H1 (cell line): ENCODE measurements around the gene GDI2. TPM values are rescaled to one million over a fixed set of nuclear protein-coding genes. Genes with fewer than 3 reads are reported as not detected.

ENCODE experiments used
- CTCF ChIA-PET: fragments of 300-600 bp; sonication (Branson Sonifier 250); formaldehyde crosslinking; loops from one replicate; lab custom pipeline; 2021; ENCODE audit not compliant: partially characterized antibody; lab: Charles Lee
- POLR2A ChIA-PET: fragments of 300-600 bp; sonication (Branson Sonifier 250); formaldehyde crosslinking; loops from one replicate; lab custom pipeline; 2021; ENCODE audit warnings: inconsistent platforms; ENCODE audit not compliant: partially characterized antibody; lab: Charles Lee
- DNase-seq, 2 experiments: peaks; one replicate each; pipeline versions ENCODE4 v3.0.0 to v3.0.0-alpha.2; 2010 to 2022; ENCODE audit warnings: low spot score in 2 of 2, low read depth in 1 of 2, mixed read lengths in 1 of 2
- FAIRE-seq: peaks from 2 replicates; lab custom pipeline; 2011; peaks lifted over from hg19 to GRCh38; lab: Jason Lieb, UNC
- H2AFZ ChIP-seq: 2 replicates; pipeline ENCODE4 v1.8.1; 2012; ENCODE audit warnings: low read length, inconsistent platforms
- H2AK5ac ChIP-seq: 2 replicates; pipeline ENCODE4 v1.6.1; 2013; ENCODE audit warnings: low read depth, low read length
- H2BK120ac ChIP-seq: replicated peaks from 2 replicates; pipeline ENCODE3; 2013; ENCODE audit warnings: low read depth, low read length, inconsistent platforms
- H2BK12ac ChIP-seq: 2 replicates; pipeline ENCODE4 v1.6.1; 2013; ENCODE audit warnings: low read depth, low read length
- H2BK15ac ChIP-seq: 2 replicates; pipeline ENCODE4 v1.6.1; 2013; ENCODE audit warnings: low read length
- H2BK20ac ChIP-seq: 2 replicates; pipeline ENCODE4 v1.6.1; 2013; ENCODE audit warnings: low read length
- H2BK5ac ChIP-seq: 2 replicates; pipeline ENCODE4 v1.6.1; 2013; ENCODE audit warnings: low read depth, low read length
- H3K14ac ChIP-seq: 2 replicates; pipeline ENCODE4 v1.6.1; 2013; ENCODE audit warnings: inconsistent platforms; ENCODE audit not compliant: insufficient read length
- H3K18ac ChIP-seq: 2 replicates; pipeline ENCODE4 v1.6.1; 2013; ENCODE audit warnings: low read length; ENCODE audit errors: extremely low read depth
- H3K23ac ChIP-seq: 2 replicates; pipeline ENCODE4 v1.6.1; 2013; ENCODE audit warnings: inconsistent platforms; ENCODE audit not compliant: insufficient read length
- H3K23me2 ChIP-seq: 2 replicates; pipeline ENCODE4 v1.6.1; 2013; ENCODE audit warnings: low read depth, low read length
- H3K27ac ChIP-seq: 2 replicates; pipeline ENCODE4 v1.6.1; 2011; ENCODE audit warnings: low read depth, low read length, inconsistent platforms
- H3K27me3 ChIP-seq, 4 experiments: replicated peaks in 1 of 4; 1 replicate in 1 of 4; 2 replicates in 3 of 4; pipeline versions ENCODE4 v1.6.1 to v1.8.1; 2011 to 2013; ENCODE audit warnings: low read length in 3 of 4, mild to moderate bottlenecking in 3 of 4, inconsistent platforms in 2 of 4, mixed read lengths in 2 of 4, moderate library complexity in 1 of 4; ENCODE audit not compliant: control insufficient read depth in 3 of 4, insufficient read depth in 3 of 4; ENCODE audit errors: extremely low read depth in 1 of 4
- H3K36me3 ChIP-seq, 4 experiments: 2 replicates each; pipeline versions ENCODE4 v1.6.1 to v1.8.1; 2011 to 2013; ENCODE audit warnings: mild to moderate bottlenecking in 4 of 4, low read length in 3 of 4, moderate library complexity in 2 of 4, control low read depth in 1 of 4, inconsistent platforms in 1 of 4; ENCODE audit not compliant: insufficient read depth in 4 of 4, control insufficient read depth in 2 of 4
- H3K4ac ChIP-seq: replicated peaks from 2 replicates; pipeline ENCODE3; 2013; ENCODE audit warnings: low read length, low read depth, mixed read lengths, inconsistent platforms; ENCODE audit not compliant: insufficient read length
- H3K4me1 ChIP-seq, 4 experiments: replicated peaks in 1 of 4; 1 replicate in 1 of 4; 2 replicates in 3 of 4; pipeline versions ENCODE4 v1.6.1 to v1.8.1; 2011 to 2013; ENCODE audit warnings: low read length in 3 of 4, inconsistent platforms in 2 of 4, mixed read lengths in 1 of 4; ENCODE audit not compliant: insufficient read depth in 4 of 4, control insufficient read depth in 3 of 4
- H3K4me2 ChIP-seq, 2 experiments: 2 replicates each; pipeline versions ENCODE4 v1.6.1 to v1.8.1; 2011 to 2013; ENCODE audit warnings: low read depth in 2 of 2, low read length in 2 of 2, control low read depth in 1 of 2, inconsistent platforms in 1 of 2, mild to moderate bottlenecking in 1 of 2; ENCODE audit not compliant: insufficient read depth in 1 of 2
- H3K4me3 ChIP-seq, 4 experiments: fragments of 200-600, 300-600 bp in 1 of 4; sonication (generic), shearing (Covaris generic), sonication (Bioruptor Twin) in 1 of 4; 2 replicates each; pipeline versions ENCODE4 v1.5.1 to v1.8.1; 2011 to 2016; ENCODE audit warnings: low read length in 4 of 4, low read depth in 3 of 4, control low read depth in 2 of 4, inconsistent platforms in 2 of 4, mild to moderate bottlenecking in 2 of 4, mixed read lengths in 1 of 4, moderate library complexity in 1 of 4; ENCODE audit not compliant: insufficient read depth in 2 of 4; ENCODE audit errors: extremely low read depth in 1 of 4
- H3K56ac ChIP-seq: replicated peaks from 2 replicates; pipeline ENCODE3; 2013; ENCODE audit warnings: low read depth, mild to moderate bottlenecking, mixed read lengths, low read length, inconsistent platforms; ENCODE audit not compliant: insufficient read length
- H3K79me1 ChIP-seq: 2 replicates; pipeline ENCODE4 v1.6.1; 2013; ENCODE audit warnings: low read depth, low read length, control low read depth
- H3K79me2 ChIP-seq, 2 experiments: 2 replicates each; pipeline versions ENCODE4 v1.6.1 to v1.8.1; 2012 to 2013; ENCODE audit warnings: low read length in 2 of 2, mild to moderate bottlenecking in 2 of 2, inconsistent platforms in 1 of 2; ENCODE audit not compliant: insufficient read depth in 2 of 2, control insufficient read depth in 1 of 2
- H3K9ac ChIP-seq, 4 experiments: replicated peaks in 1 of 4; 1 replicate in 1 of 4; 2 replicates in 3 of 4; pipeline versions ENCODE4 v1.6.1 to v1.8.1; 2011 to 2013; ENCODE audit warnings: low read depth in 3 of 4, low read length in 3 of 4, control low read depth in 2 of 4, mild to moderate bottlenecking in 2 of 4, moderate library complexity in 2 of 4, inconsistent platforms in 1 of 4; ENCODE audit errors: extremely low read depth in 1 of 4
- H3K9me3 ChIP-seq, 2 experiments: 2 replicates each; pipeline versions ENCODE4 v1.6.1 to v1.8.1; 2012 to 2013; ENCODE audit warnings: mild to moderate bottlenecking in 2 of 2, moderate library complexity in 2 of 2, control low read depth in 1 of 2, inconsistent platforms in 1 of 2, low read depth in 1 of 2, low read length in 1 of 2, mixed read lengths in 1 of 2; ENCODE audit not compliant: insufficient read depth in 2 of 2
- H4K20me1 ChIP-seq, 2 experiments: replicated peaks in 1 of 2; 2 replicates each; pipeline versions ENCODE3 to v1.8.1; 2011 to 2013; ENCODE audit warnings: inconsistent platforms in 2 of 2, low read length in 2 of 2, mild to moderate bottlenecking in 1 of 2; ENCODE audit not compliant: insufficient read depth in 2 of 2, control insufficient read depth in 1 of 2
- H4K5ac ChIP-seq: 2 replicates; pipeline ENCODE4 v1.6.1; 2013; ENCODE audit warnings: low read length, low read depth, mixed read lengths, inconsistent platforms; ENCODE audit not compliant: insufficient read length
- H4K8ac ChIP-seq: 2 replicates; pipeline ENCODE4 v1.8.0; 2013; ENCODE audit warnings: mild to moderate bottlenecking, moderate library complexity, low read length, inconsistent platforms; ENCODE audit not compliant: insufficient read depth; ENCODE audit errors: extremely low read depth
- H4K91ac ChIP-seq: replicated peaks from 2 replicates; pipeline ENCODE3; 2013; ENCODE audit warnings: low read length, mixed read lengths, inconsistent platforms; ENCODE audit not compliant: insufficient read length
- BACH1 ChIP-seq: IDR thresholded peaks from 2 replicates; pipeline ENCODE4 v1.6.1; 2012; ENCODE audit warnings: low read length, improper control_type of control experiment
- EGR1 ChIP-seq: IDR thresholded peaks from 2 replicates; pipeline ENCODE4 v1.6.1; 2011; ENCODE audit warnings: low read depth, low read length, borderline replicate concordance
- FOSL1 ChIP-seq: IDR thresholded peaks from 2 replicates; pipeline ENCODE4 v1.6.1; 2011; ENCODE audit warnings: mild to moderate bottlenecking, low read depth, low read length, moderate library complexity; ENCODE audit not compliant: insufficient read depth
- GABPA ChIP-seq: IDR thresholded peaks from 2 replicates; pipeline ENCODE4 v1.6.1; 2011; ENCODE audit warnings: mild to moderate bottlenecking, low read length, moderate library complexity, borderline replicate concordance; ENCODE audit not compliant: insufficient read depth
- HDAC2 ChIP-seq, 2 experiments: fragments of 300-600 bp in 1 of 2; sonication (generic) in 1 of 2; IDR thresholded peaks; 2 replicates each; pipeline ENCODE4 v1.6.1; 2011 to 2012; ENCODE audit warnings: low read depth in 2 of 2, low read length in 2 of 2, mild to moderate bottlenecking in 2 of 2, moderate library complexity in 2 of 2, borderline replicate concordance in 1 of 2, inconsistent platforms in 1 of 2
- JUN ChIP-seq: IDR thresholded peaks from 2 replicates; pipeline ENCODE4 v1.6.1; 2011; ENCODE audit warnings: low read depth, mild to moderate bottlenecking, improper control_type of control experiment, low read length
- MAX ChIP-seq: IDR thresholded peaks from 2 replicates; pipeline ENCODE4 v1.6.1; 2012; ENCODE audit warnings: inconsistent platforms
- PHF8 ChIP-seq: fragments of 200-600 bp; sonication (generic); conservative IDR thresholded peaks from 2 replicates; pipeline ENCODE4 v1.7.1; 2012; ENCODE audit warnings: low read depth, mild to moderate bottlenecking, inconsistent platforms, low read length, moderate library complexity
- POLR2A ChIP-seq, 2 experiments: IDR thresholded peaks; 1 replicate in 1 of 2; 2 replicates in 1 of 2; pipeline ENCODE4 v1.6.1; 2011; ENCODE audit warnings: low read depth in 2 of 2, low read length in 2 of 2, mild to moderate bottlenecking in 2 of 2; ENCODE audit errors: control extremely low read depth in 1 of 2
- RXRA ChIP-seq: IDR thresholded peaks from 2 replicates; pipeline ENCODE4 v1.6.1; 2011; ENCODE audit warnings: low read depth, mild to moderate bottlenecking, low read length, moderate library complexity; ENCODE audit not compliant: insufficient read depth
- SIX5 ChIP-seq: IDR thresholded peaks from 2 replicates; pipeline ENCODE4 v1.6.1; 2011; ENCODE audit warnings: mild to moderate bottlenecking, low read depth, low read length
- TAF7 ChIP-seq: optimal IDR thresholded peaks from 2 replicates; pipeline ENCODE3; 2011; ENCODE audit warnings: low read depth, mild to moderate bottlenecking, inconsistent platforms, low read length, moderate library complexity, borderline replicate concordance
- TEAD4 ChIP-seq: IDR thresholded peaks from 2 replicates; pipeline ENCODE4 v1.6.1; 2012; ENCODE audit warnings: low read depth, low read length, inconsistent platforms, mixed read lengths
- USF2 ChIP-seq: IDR thresholded peaks from 2 replicates; pipeline ENCODE4 v1.6.1; 2011; ENCODE audit warnings: low read length, improper control_type of control experiment
- WGBS, 2 experiments: shearing (Covaris generic) in 1 of 2; methylation state at CpG; one replicate each; pipeline versions ENCODE4 v1.1.6 to v1.1.7; 2013 to 2015; ENCODE audit warnings: low lambda C conversion rate in 2 of 2, mixed read lengths in 2 of 2, inconsistent platforms in 1 of 2, low coverage in 1 of 2, missing lambda C conversion rate in 1 of 2; ENCODE audit not compliant: insufficient replicate concordance in 2 of 2, insufficient coverage in 1 of 2, insufficient read length in 1 of 2; ENCODE audit errors: extremely low coverage in 1 of 2, missing lambda C conversion rate in 1 of 2; 5-methylcytosine and 5-hydroxymethylcytosine counted together
- polyA plus RNA-seq, 7 experiments: library from polyadenylated mRNA; depleted of rRNA in 3 of 7; stranded (reverse) in 5 of 7; unstranded in 2 of 7; fragments of >200 nt in 5 of 7; fragments of 200-250 nt in 2 of 7; gene quantifications; 1 replicate in 5 of 7; 2 replicates in 1 of 7; 4 replicates in 1 of 7; pipeline versions ENCODE4 v1.2.1 to v1.2.3, GENCODE V29; 2011 to 2013; ENCODE audit warnings: missing spikeins in 2 of 7, mixed read lengths in 2 of 7
- total RNA-seq: library from RNA; stranded (reverse); fragmentation: NEBNext Ultra II Directional; extraction: Animal tissue kit (Norgen Biotek cat#: 25700); gene quantifications from 2 replicates; pipeline ENCODE4 v1.2.1, GENCODE V29; 2021

The GDI2 gene
- total and polyA plus RNA-seq, 2 of the 8 experiments (the other 6 are each of a cell fraction or from before 2014, with no cell fraction given) = 168 to 385 TPM

GRCh38 chr10:5738427-5738826, 74.8 kb downstream of the GDI2 start:
- Histone ChIP-seq H4K20me1 (no peaks in the 10 kb centered on the region), H2AK5ac (no peak overlapping the region), H3K23ac (no peak overlapping the region), H3K18ac (no peak overlapping the region), H3K79me1 (no peaks in the 10 kb centered on the region), H3K56ac (no peak overlapping the region), H4K8ac (no peak overlapping the region), H3K14ac (no peak overlapping the region), H3K36me3 (peaks cover 4 to 35% (median 20%) of the 10 kb centered on the region in 4 experiments), H3K4me1 (no peaks in the 10 kb centered on the region; a peak in 1 of 7 replicates), H4K91ac (no peak overlapping the region), H2BK15ac (no peak overlapping the region), H3K23me2 (no peaks in the 10 kb centered on the region), H2BK5ac (no peak overlapping the region), H3K27me3 (no peaks in the 10 kb centered on the region), H3K4me2 (no peak overlapping the region), H2BK12ac (no peak overlapping the region), H3K79me2 (no peaks in the 10 kb centered on the region), H4K5ac (no peak overlapping the region), H3K9ac (no peak overlapping the region), H2AFZ (no peak overlapping the region), H2BK20ac (no peak overlapping the region), H2BK120ac (no peak overlapping the region), H3K27ac (no peak overlapping the region), H3K4me3 (no peak overlapping the region), H3K9me3 (no peaks in the 10 kb centered on the region; a peak in 1 of 4 replicates), H3K4ac (no peak overlapping the region)
- ChIA-PET POLR2A (no interaction called here), CTCF (no interaction called here)
- no peak for FAIRE-seq
- 88% methylated on average over 2 of the region's 2 CpGs; no CpG with 5 or more reads in 1 of the 2 experiments for WGBS, 2 experiments
- no peak for DNase-seq
- TF ChIP-seq USF2 (no peak), FOSL1 (no peak), TAF7 (no peak), EGR1 (no peak), BACH1 (no peak), HDAC2 (IDR thresholded peaks at IDR 0.05; ENCODE audit: borderline replicate concordance in 1 of 2, low read depth in 2 of 2, low read length in 2 of 2) (no peak), RXRA (no peak), TEAD4 (no peak), POLR2A (IDR thresholded peaks at IDR 0.05; ENCODE audit: control extremely low read depth in 1 of 2, low read depth in 2 of 2, low read length in 2 of 2) (no peak), MAX (no peak), SIX5 (no peak), GABPA (no peak), JUN (no peak), PHF8 (no peak)
